ENCODE data around the gene WBP11. TPM values are rescaled to one million over a fixed set of nuclear protein-coding genes. Genes with fewer than 3 reads are reported as not detected.

Gene WBP11
- polyA plus RNA-seq, 4 donors: 93.5 to 120 (median 103) TPM

Other genes with a start within 250 kb of the WBP11 start
- 10 to 100 TPM; 33.9 to 48.4 (median 39.7) TPM for gene PLBD1, start 235.6 kb downstream of the WBP11 start, polyA plus RNA-seq (ENCODE audit: insufficient read length in 4 of 4)
- under 1 TPM; 0.43 to 0.65 (median 0.54) TPM for gene GUCY2C, start 106.9 kb downstream of the WBP11 start, polyA plus RNA-seq (ENCODE audit: insufficient read length in 4 of 4)
- gene C12orf60, start 192 bp upstream of the WBP11 start, polyA plus RNA-seq (ENCODE audit: insufficient read length in 4 of 4): 1 to 10 TPM; 3.9 to 5.4 (median 4.6) TPM
- gene SMCO3, start 10.7 kb upstream of the WBP11 start, polyA plus RNA-seq (ENCODE audit: insufficient read length in 4 of 4): 1 to 10 TPM; 2.2 to 3.1 (median 2.6) TPM
- gene ART4, start 40.0 kb upstream of the WBP11 start, polyA plus RNA-seq (ENCODE audit: insufficient read length in 4 of 4): under 1 TPM; 0.07 to 0.68 (median 0.17) TPM
- 10 to 100 TPM; 29.4 to 65.6 (median 41.6) TPM for gene MGP, start 82.4 kb upstream of the WBP11 start, polyA plus RNA-seq (ENCODE audit: insufficient read length in 4 of 4)
- gene ERP27, start 135.1 kb upstream of the WBP11 start, polyA plus RNA-seq (ENCODE audit: insufficient read length in 4 of 4): 10 to 100 TPM; 20.5 to 26.6 (median 25.7) TPM
- gene ARHGDIB, start 158.1 kb upstream of the WBP11 start, polyA plus RNA-seq (ENCODE audit: insufficient read length in 4 of 4): 10 to 100 TPM; 44.5 to 64.5 (median 47.8) TPM
- gene PDE6H, start 169.6 kb upstream of the WBP11 start, polyA plus RNA-seq (ENCODE audit: insufficient read length in 4 of 4): not detected

Measured in left renal cortex interstitium (tissue), 4 donors.